ENCODE results near the gene ABCA12. TPM values are rescaled to one million over a fixed set of nuclear protein-coding genes. Genes with fewer than 3 reads are reported as not detected.

The ABCA12 gene
- total RNA-seq, 1 donor from 2014 or later = not detected

- ATAC-seq = no peak
- intact Hi-C loops (cut with DNase I) = no loop called here
- DNase-seq (ENCODE audit: missing footprints) = no peak
Observed at GRCh38 chr2:215055891-215056290, 82.5 kb downstream of the ABCA12 start.

- no peak for DNase-seq (ENCODE audit: missing footprints)
- intact Hi-C loops (cut with DNase I) = no loop called here
- no peak for ATAC-seq
Observed at GRCh38 chr2:215052810-215053209, 85.6 kb downstream of the ABCA12 start.

GRCh38 chr2:215052404-215052803, 86.0 kb downstream of the ABCA12 start:
- ATAC-seq = no peak

GRCh38 chr2:215049341-215049740, 89.1 kb downstream of the ABCA12 start:
- no peak for DNase-seq (ENCODE audit: missing footprints)
- intact Hi-C loops (cut with DNase I) = no loop called here
- no peak for ATAC-seq

More at GRCh38 chr2:215052404-215052803, 86.0 kb downstream of the ABCA12 start:
- intact Hi-C loops (cut with DNase I) = no loop called here
- DNase-seq (ENCODE audit: missing footprints) = no peak

GRCh38 chr2:215038421-215038820, 100.0 kb downstream of the ABCA12 start:
- ATAC-seq (no peak), DNase-seq (ENCODE audit: missing footprints) (no peak)
- intact Hi-C loops (cut with DNase I) = no loop called here

GRCh38 chr2:215036314-215036713, 102.1 kb downstream of the ABCA12 start:
- DNase-seq (ENCODE audit: missing footprints) (no peak), ATAC-seq (no peak)
- intact Hi-C loops (cut with DNase I) = no loop called here

- DNase-seq (ENCODE audit: missing footprints) (no peak), ATAC-seq (no peak)
- intact Hi-C loops (cut with DNase I) = no loop called here
Observed at GRCh38 chr2:215034154-215034553, 104.3 kb downstream of the ABCA12 start.

- DNase-seq (ENCODE audit: missing footprints) (no peak), ATAC-seq (no peak)
- intact Hi-C loops (cut with DNase I) = no loop called here
Observed at GRCh38 chr2:215032153-215032552, 106.3 kb downstream of the ABCA12 start.

- DNase-seq (ENCODE audit: missing footprints) (no peak), ATAC-seq (no peak)
- intact Hi-C loops (cut with DNase I) = no loop called here
Observed at GRCh38 chr2:215031321-215031720, 107.1 kb downstream of the ABCA12 start.

- intact Hi-C loops (cut with DNase I) = no loop called here
Observed at GRCh38 chr2:215029936-215030335, 108.5 kb downstream of the ABCA12 start.

GRCh38 chr2:215028231-215028630, 110.2 kb downstream of the ABCA12 start:
- intact Hi-C loops (cut with DNase I) = no loop called here
- ATAC-seq (no peak), DNase-seq (ENCODE audit: missing footprints) (no peak)

More at GRCh38 chr2:215029936-215030335, 108.5 kb downstream of the ABCA12 start:
- ATAC-seq (no peak), DNase-seq (ENCODE audit: missing footprints) (no peak)

- ATAC-seq = no peak
- intact Hi-C loops (cut with DNase I) = no loop called here
- DNase-seq (ENCODE audit: missing footprints) = no peak
Observed at GRCh38 chr2:215027779-215028178, 110.6 kb downstream of the ABCA12 start.

- intact Hi-C loops (cut with DNase I) = no loop called here
- DNase-seq (ENCODE audit: missing footprints) = no peak
- no peak for ATAC-seq
Observed at GRCh38 chr2:215022910-215023309, 115.5 kb downstream of the ABCA12 start.

GRCh38 chr2:215022418-215022817, 116.0 kb downstream of the ABCA12 start:
- DNase-seq (ENCODE audit: missing footprints) (no peak), ATAC-seq (no peak)
- intact Hi-C loops (cut with DNase I) = no loop called here

- DNase-seq (ENCODE audit: missing footprints) (no peak), ATAC-seq (no peak)
- intact Hi-C loops (cut with DNase I) = no loop called here
Observed at GRCh38 chr2:215020283-215020682, 118.1 kb downstream of the ABCA12 start.

GRCh38 chr2:215019521-215020145, 118.8 kb downstream of the ABCA12 start:
- ATAC-seq = no peak
- no peak for DNase-seq (ENCODE audit: missing footprints)
- intact Hi-C loops (cut with DNase I) = no loop called here

GRCh38 chr2:215019085-215019484, 119.3 kb downstream of the ABCA12 start:
- intact Hi-C loops (cut with DNase I) = no loop called here

GRCh38 chr2:215015421-215015820, 123.0 kb downstream of the ABCA12 start:
- intact Hi-C loops (cut with DNase I) = no loop called here
- ATAC-seq (no peak), DNase-seq (ENCODE audit: missing footprints) (no peak)

More at GRCh38 chr2:215019085-215019484, 119.3 kb downstream of the ABCA12 start:
- ATAC-seq (no peak), DNase-seq (ENCODE audit: missing footprints) (no peak)

GRCh38 chr2:215010390-215010789, 128.0 kb downstream of the ABCA12 start:
- intact Hi-C loops (cut with DNase I) = no loop called here
- ATAC-seq = no peak
- no peak for DNase-seq (ENCODE audit: missing footprints)

GRCh38 chr2:215003001-215003400, 135.4 kb downstream of the ABCA12 start:
- intact Hi-C loops (cut with DNase I) = loop anchor here (10.0 kb wide), 1 partner anchor 1198 kb away; no protein-coding TSS in a partner anchor
- ATAC-seq (no peak), DNase-seq (ENCODE audit: missing footprints) (no peak)

- no peak for DNase-seq (ENCODE audit: missing footprints)
- intact Hi-C loops (cut with DNase I) = loop anchor here (10.0 kb wide), 1 partner anchor 1198 kb away; no protein-coding TSS in a partner anchor
- no peak for ATAC-seq
Observed at GRCh38 chr2:215002500-215002899, 135.9 kb downstream of the ABCA12 start.

Data from Right ventricle myocardium inferior (tissue), 1 donor.